Muscle of arm (tissue), 12 donors: ENCODE data around the gene PPY. TPM values are rescaled to one million over a fixed set of nuclear protein-coding genes. Genes with fewer than 3 reads are reported as not detected.
"Not testable (repeated sequence)": the region's sequence is repeated elsewhere in the genome, so short reads cannot be mapped to it uniquely, and the experiment has no call there.

Experiments used
- DNase-seq: peaks from one replicate; pipeline ENCODE4 v3.0.0-alpha.2; 2013
- polyA plus RNA-seq, 12 donors: library from polyadenylated mRNA; unstranded; fragments of 120-200 nt; gene quantifications; one replicate each; pipeline ENCODE4 v1.2.1, GENCODE V29; 2013; ENCODE audit not compliant: insufficient read length in 12 of 12

The PPY gene
- polyA plus RNA-seq, 12 donors = 0.27 to 0.37 (median 0.35) TPM; not detected in 9

GRCh38 chr17:43905985-43906852, 36.1 kb downstream of the PPY start:
- DNase-seq = peak; percentile 84

GRCh38 chr17:43905400-43905984, 36.8 kb downstream of the PPY start:
- DNase-seq = no peak

- DNase-seq = no peak
These were observed 40.3 kb downstream of the PPY start for GRCh38 chr17:43901861-43902589.

- DNase-seq = no peak
These were observed 41.2 kb downstream of the PPY start for GRCh38 chr17:43900858-43901754.

- peak; percentile 86 for DNase-seq
These were observed 42.0 kb downstream of the PPY start for GRCh38 chr17:43900183-43900857.

GRCh38 chr17:43898446-43898845, 43.8 kb downstream of the PPY start:
- DNase-seq = no peak

GRCh38 chr17:43897831-43898230, 44.4 kb downstream of the PPY start:
- DNase-seq = no peak

GRCh38 chr17:43894494-43894893, 47.8 kb downstream of the PPY start:
- not testable (repeated sequence) for DNase-seq

GRCh38 chr17:43892647-43892952, 49.7 kb downstream of the PPY start:
- peak; percentile 51 for DNase-seq

GRCh38 chr17:43891851-43892646, 50.2 kb downstream of the PPY start:
- DNase-seq = no peak

Other genes with a start within 250 kb of the PPY start
- 1 to 10 TPM in 2 of 12 donors, under 1 TPM in 2, not detected in 8; 0.25 to 4.3 (median 1.2) TPM for gene SOST, start 183.7 kb downstream of the PPY start, polyA plus RNA-seq
- 100 to 1,000 TPM in 1 of 12 donors, 10 to 100 TPM in 11; 42.4 to 168 (median 71.3) TPM for gene DUSP3, start 163.5 kb downstream of the PPY start, polyA plus RNA-seq
- under 1 TPM in 4 of 12 donors, not detected in 8; 0.03 to 0.22 (median 0.13) TPM for gene CFAP97D1, start 162.0 kb downstream of the PPY start, polyA plus RNA-seq
- 10 to 100 TPM in 2 of 12 donors, 1 to 10 TPM in 9, not detected in 1; 3.1 to 42.0 (median 4.3) TPM for gene MPP3, start 109.3 kb downstream of the PPY start, polyA plus RNA-seq
- 1 to 10 TPM in 10 of 12 donors, not detected in 2; 1.6 to 3.2 (median 2.2) TPM for gene CD300LG, start 95.3 kb downstream of the PPY start, polyA plus RNA-seq
- gene MPP2, start 34.9 kb downstream of the PPY start, polyA plus RNA-seq = 1 to 10 TPM in 11 of 12 donors, not detected in 1; 1.8 to 5.1 (median 3.3) TPM
- gene PYY, start 11.5 kb upstream of the PPY start, polyA plus RNA-seq = 10 to 100 TPM in 1 of 12 donors, under 1 TPM in 2, not detected in 9; 0.22 to 79.9 (median 0.47) TPM
- under 1 TPM in 10 of 12 donors, not detected in 2; 0.17 to 0.70 (median 0.42) TPM for gene NAGS, start 62.1 kb upstream of the PPY start, polyA plus RNA-seq
- gene TMEM101, start 72.5 kb upstream of the PPY start, polyA plus RNA-seq = 10 to 100 TPM in 11 of 12 donors, not detected in 1; 20.2 to 33.7 (median 27.2) TPM
- 100 to 1,000 TPM in 1 of 12 donors, 10 to 100 TPM in 11; 26.4 to 379 (median 30.7) TPM for gene LSM12, start 124.2 kb upstream of the PPY start, polyA plus RNA-seq
- gene G6PC3, start 128.3 kb upstream of the PPY start, polyA plus RNA-seq = 10 to 100 TPM in 11 of 12 donors, not detected in 1; 25.8 to 65.2 (median 34.2) TPM
- gene HDAC5, start 181.2 kb upstream of the PPY start, polyA plus RNA-seq = 10 to 100 TPM in 11 of 12 donors, not detected in 1; 42.1 to 70.6 (median 50.0) TPM
- 1 to 10 TPM in 10 of 12 donors, not detected in 2; 1.6 to 4.3 (median 2.7) TPM for gene HROB, start 199.5 kb upstream of the PPY start, polyA plus RNA-seq
- 10 to 100 TPM in 6 of 12 donors, 1 to 10 TPM in 4, not detected in 2; 6.3 to 21.7 (median 13.2) TPM for gene ASB16, start 228.2 kb upstream of the PPY start, polyA plus RNA-seq
- 10 to 100 TPM in 11 of 12 donors, not detected in 1; 32.6 to 63.8 (median 45.1) TPM for gene TMUB2, start 244.5 kb upstream of the PPY start, polyA plus RNA-seq